AG09309 (cell line): ENCODE results near the gene BACH1.
"Not testable (repeated sequence)": the region's sequence is repeated elsewhere in the genome, so short reads cannot be mapped to it uniquely, and the experiment has no call there.

Source experiments
- DNase-seq: peaks from one replicate; pipeline ENCODE4 v3.0.0-alpha.2; 2010; ENCODE audit warnings: low read depth
- H3K4me3 ChIP-seq: 2 replicates; pipeline ENCODE4 v1.5.1; 2011; ENCODE audit warnings: mild to moderate bottlenecking, low read depth, low read length, moderate library complexity; ENCODE audit not compliant: control insufficient read depth
- TF ChIP-seq, protein P1 (sequence below): IDR thresholded peaks from 2 replicates; pipeline ENCODE4 v1.5.1; 2011; ENCODE audit warnings: mild to moderate bottlenecking, low read depth, low read length, inconsistent platforms; ENCODE audit not compliant: insufficient read depth, control insufficient read depth; ENCODE audit errors: missing control alignments

Gene BACH1

DNA sequence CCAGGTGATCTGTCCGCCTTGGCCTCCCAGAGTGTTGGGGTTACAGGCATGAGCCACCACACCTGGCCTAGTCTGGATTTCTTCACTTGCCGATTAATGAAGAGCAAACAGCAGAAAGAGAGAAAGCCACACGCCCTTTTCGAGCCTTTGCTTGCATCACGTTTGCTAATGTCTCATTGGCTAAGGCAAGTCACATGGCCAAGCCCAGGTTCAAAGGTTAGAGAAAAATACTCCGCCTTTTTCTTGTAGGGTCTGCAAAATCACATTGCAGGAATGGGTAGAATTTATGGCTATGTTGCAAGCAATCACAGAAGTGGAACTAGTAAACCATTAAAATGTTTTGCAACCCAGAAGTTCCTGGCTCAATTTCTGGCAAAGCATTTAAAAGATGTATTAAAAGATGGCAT, 26.8 kb upstream of the BACH1 start:
- TF ChIP-seq, protein P1, sequence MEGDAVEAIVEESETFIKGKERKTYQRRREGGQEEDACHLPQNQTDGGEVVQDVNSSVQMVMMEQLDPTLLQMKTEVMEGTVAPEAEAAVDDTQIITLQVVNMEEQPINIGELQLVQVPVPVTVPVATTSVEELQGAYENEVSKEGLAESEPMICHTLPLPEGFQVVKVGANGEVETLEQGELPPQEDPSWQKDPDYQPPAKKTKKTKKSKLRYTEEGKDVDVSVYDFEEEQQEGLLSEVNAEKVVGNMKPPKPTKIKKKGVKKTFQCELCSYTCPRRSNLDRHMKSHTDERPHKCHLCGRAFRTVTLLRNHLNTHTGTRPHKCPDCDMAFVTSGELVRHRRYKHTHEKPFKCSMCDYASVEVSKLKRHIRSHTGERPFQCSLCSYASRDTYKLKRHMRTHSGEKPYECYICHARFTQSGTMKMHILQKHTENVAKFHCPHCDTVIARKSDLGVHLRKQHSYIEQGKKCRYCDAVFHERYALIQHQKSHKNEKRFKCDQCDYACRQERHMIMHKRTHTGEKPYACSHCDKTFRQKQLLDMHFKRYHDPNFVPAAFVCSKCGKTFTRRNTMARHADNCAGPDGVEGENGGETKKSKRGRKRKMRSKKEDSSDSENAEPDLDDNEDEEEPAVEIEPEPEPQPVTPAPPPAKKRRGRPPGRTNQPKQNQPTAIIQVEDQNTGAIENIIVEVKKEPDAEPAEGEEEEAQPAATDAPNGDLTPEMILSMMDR: no peak
- DNase-seq: peak; percentile 45
- H3K4me3 ChIP-seq: no peak overlapping the region

DNA sequence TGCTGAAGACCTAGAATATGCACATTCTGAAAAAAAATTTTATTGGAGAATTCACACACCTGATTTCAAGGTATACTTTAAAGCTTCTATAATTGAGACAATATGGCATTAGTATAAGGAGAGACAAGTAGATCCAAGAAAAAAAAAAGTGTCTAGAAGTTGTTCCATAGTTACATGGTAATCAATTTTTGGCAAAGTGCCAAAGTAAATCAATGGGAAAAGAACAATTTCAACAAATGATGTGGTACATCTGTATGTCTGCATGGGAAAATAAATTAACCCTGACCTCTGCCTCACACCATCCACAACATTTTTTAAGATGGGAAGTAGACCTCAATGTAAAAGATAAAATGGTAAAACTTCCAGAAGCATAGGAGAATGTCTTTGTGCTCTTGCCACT, 21.3 kb upstream of the BACH1 start:
- no peak overlapping the region for H3K4me3 ChIP-seq
- TF ChIP-seq, protein P1: no peak
- no peak for DNase-seq

- DNase-seq: no peak
- H3K4me3 ChIP-seq: no peak overlapping the region
- TF ChIP-seq, protein P1: no peak
Observed at GRCh38 chr21:29279558-29279957, 19.2 kb upstream of the BACH1 start.

DNA sequence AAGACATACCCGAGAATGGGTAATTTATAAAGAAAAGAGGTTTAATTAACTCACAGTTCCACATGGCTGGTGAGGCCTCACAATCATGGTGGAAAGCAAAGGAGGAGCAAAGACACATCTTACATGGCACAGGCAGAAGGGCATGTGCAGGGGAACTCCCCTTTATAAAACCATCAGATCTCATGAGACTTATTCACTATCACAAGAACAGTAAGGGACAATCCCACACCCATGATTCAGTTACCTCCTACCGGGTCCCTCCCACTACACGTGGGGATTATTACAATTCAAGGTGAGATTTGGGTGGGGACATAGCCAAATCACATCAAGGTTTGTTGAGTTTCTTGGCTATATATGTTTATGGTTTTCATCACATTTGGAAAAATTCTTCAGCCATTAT, 16.9 kb upstream of the BACH1 start:
- DNase-seq, H3K4me3 ChIP-seq: not testable (repeated sequence)

GRCh38 chr21:29287383-29287782, 11.3 kb upstream of the BACH1 start:
- no peak overlapping the region for H3K4me3 ChIP-seq
- TF ChIP-seq, protein P1: no peak
- DNase-seq: no peak

- TF ChIP-seq, protein P1: no peak
- DNase-seq: no peak
Observed at GRCh38 chr21:29288239-29288638, 10.5 kb upstream of the BACH1 start.

DNA sequence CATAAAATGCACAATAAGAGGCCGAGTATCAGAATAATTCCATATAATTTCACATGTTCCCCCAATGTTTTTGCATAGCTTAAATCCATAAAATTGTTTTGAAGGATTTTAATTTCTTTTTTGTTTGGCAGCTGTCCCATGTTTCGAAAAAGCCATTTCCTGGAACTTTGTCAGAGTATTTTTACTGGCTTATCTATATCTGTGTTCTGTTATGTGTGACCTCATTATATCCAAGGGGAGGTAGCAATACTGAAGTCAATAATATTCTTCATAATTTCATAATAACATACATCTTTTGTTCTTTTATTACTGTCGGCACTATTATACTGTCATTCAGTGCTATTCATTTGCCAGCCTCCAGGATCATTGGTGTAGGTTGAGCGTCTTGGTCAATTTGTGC, 9.4 kb upstream of the BACH1 start:
- no peak for DNase-seq
- TF ChIP-seq, protein P1: no peak
- no peak overlapping the region for H3K4me3 ChIP-seq

More at GRCh38 chr21:29288239-29288638, 10.5 kb upstream of the BACH1 start:
- no peak overlapping the region for H3K4me3 ChIP-seq
